GM12872 (cell line): ENCODE results near the gene RNF145.

Experiments used
- CTCF ChIP-seq: IDR thresholded peaks from 3 replicates; pipeline ENCODE4 v1.5.1; 2011; ENCODE audit warnings: low read depth, mild to moderate bottlenecking, low read length, moderate library complexity; ENCODE audit not compliant: insufficient read depth

The RNF145 gene

GRCh38 chr5:159244163-159244562 lies 34.8 kb upstream of the RNF145 start:
- no peak for TF ChIP-seq CTCF

- no peak for TF ChIP-seq CTCF
These were observed 34.0 kb upstream of the RNF145 start for GRCh38 chr5:159243385-159243784.

- no peak for TF ChIP-seq CTCF
These were observed 33.3 kb upstream of the RNF145 start for GRCh38 chr5:159242656-159243055.

GRCh38 chr5:159241946-159242552 lies 32.7 kb upstream of the RNF145 start:
- TF ChIP-seq CTCF = no peak

- TF ChIP-seq CTCF = no peak
These were observed 31.0 kb upstream of the RNF145 start for GRCh38 chr5:159240301-159240870.

GRCh38 chr5:159231167-159231566 lies 21.8 kb upstream of the RNF145 start:
- TF ChIP-seq CTCF = no peak

- TF ChIP-seq CTCF = no peak
These were observed 21.3 kb upstream of the RNF145 start for GRCh38 chr5:159230657-159231056.
